Activated CD4-positive, alpha-beta T cell treated with anti-CD3 and anti-CD28 coated beads, Interleukin-2, amount 50 U/mL, for 16 hours (primary cell): ENCODE results near the gene GLP1R.

Experiments used
- DNase-seq: peaks from one replicate; pipeline ENCODE4 v3.0.0-alpha.2; 2020

Gene GLP1R

GRCh38 chr6:39047434-39048327, 900 bp upstream of the GLP1R start:
- no peak for DNase-seq

- no peak for DNase-seq
Measured at GRCh38 chr6:39049575-39050283, 1.1 kb downstream of the GLP1R start.

DNA sequence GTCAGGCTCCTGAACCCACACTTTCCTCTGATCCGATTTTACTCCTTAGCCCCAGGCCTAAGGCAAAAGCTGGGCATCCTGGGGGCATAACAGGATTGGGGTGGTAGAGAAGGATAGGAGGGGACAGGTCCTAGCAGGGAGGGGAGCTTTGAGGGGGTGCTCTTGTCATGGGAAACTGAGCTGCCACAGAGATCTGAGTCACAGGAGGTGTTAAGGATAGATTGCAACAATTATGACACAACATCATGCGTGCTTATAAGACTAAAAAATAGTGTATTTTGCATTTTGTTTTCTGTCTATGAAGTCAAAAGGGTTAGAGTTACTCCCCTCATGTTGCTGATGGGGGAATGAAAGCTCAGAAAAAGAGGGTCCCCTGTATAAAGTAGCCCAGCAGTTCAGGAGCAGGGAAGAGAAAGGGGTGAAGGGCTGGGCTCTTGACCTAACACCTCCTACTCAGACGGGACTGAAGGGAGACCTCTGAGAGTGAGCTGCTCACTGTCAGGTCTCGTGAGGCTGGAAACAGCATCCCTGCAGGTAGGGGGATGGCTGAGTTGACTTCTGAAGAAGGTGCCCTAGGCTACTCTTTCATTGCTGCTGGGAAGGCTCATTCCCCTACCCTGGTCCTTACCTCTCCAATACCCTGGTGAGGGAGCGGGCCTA, 2.0 kb downstream of the GLP1R start:
- DNase-seq: peak; percentile 11

- no peak for DNase-seq
Measured at GRCh38 chr6:39051399-39052122, 3.0 kb downstream of the GLP1R start.

GRCh38 chr6:39053016-39053624, 4.5 kb downstream of the GLP1R start:
- DNase-seq: no peak

DNA sequence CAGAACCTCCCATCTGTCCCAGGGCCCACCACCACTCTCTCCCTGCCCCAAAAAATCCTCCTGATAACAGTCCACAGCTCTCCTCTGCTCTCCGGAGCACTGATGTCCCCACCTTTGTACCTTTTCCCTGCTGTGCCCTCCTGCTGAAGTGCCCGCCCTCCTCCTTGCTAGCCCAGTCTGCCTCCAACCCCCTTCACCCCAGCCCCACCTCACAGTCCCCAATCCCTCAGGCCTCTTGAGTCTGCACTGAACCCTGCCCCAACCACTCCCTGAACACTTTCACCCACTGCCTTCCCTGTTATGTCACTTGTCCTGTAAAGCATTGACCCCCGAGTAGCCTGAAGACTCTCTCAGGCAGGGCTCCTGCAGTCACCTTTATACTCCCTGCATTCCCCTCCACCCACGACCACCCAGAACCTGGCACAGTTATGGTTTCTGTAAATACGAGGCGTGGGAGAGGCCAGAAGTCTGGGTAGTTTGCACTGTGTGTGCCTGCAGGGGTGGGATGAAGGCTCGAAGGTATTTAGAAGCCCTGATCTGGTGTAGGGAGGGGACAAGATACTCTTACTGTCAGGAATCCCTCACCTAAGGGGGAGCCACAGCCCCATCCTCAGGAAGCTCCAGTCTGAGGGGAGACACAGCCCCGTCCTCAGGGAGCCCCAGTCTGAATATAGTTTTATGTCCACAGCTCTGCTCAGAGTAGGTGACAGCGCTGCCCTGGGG, 5.4 kb downstream of the GLP1R start:
- no peak for DNase-seq

GRCh38 chr6:39054577-39055142, 6.1 kb downstream of the GLP1R start:
- no peak for DNase-seq

- no peak for DNase-seq
Measured at GRCh38 chr6:39055661-39056060, 7.1 kb downstream of the GLP1R start.

DNA sequence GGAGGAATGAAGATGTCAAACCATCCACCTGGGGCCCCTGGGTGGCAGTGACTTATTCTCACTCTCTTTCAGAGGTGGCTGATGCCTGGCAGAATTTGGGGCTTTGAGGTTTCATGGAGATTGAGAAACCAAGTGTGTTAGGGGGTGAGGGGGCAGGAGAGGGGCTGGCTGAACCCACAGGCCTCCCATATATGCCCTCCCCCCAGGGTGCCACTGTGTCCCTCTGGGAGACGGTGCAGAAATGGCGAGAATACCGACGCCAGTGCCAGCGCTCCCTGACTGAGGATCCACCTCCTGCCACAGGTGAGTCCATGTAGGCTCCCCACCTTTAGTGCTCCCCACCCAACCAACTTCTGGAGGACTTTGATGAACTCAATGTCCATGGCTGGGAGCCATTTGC, 7.6 kb downstream of the GLP1R start:
- DNase-seq: no peak

- no peak for DNase-seq
Measured at GRCh38 chr6:39056681-39057080, 8.1 kb downstream of the GLP1R start.

GRCh38 chr6:39057251-39058155, 8.9 kb downstream of the GLP1R start:
- no peak for DNase-seq

DNA sequence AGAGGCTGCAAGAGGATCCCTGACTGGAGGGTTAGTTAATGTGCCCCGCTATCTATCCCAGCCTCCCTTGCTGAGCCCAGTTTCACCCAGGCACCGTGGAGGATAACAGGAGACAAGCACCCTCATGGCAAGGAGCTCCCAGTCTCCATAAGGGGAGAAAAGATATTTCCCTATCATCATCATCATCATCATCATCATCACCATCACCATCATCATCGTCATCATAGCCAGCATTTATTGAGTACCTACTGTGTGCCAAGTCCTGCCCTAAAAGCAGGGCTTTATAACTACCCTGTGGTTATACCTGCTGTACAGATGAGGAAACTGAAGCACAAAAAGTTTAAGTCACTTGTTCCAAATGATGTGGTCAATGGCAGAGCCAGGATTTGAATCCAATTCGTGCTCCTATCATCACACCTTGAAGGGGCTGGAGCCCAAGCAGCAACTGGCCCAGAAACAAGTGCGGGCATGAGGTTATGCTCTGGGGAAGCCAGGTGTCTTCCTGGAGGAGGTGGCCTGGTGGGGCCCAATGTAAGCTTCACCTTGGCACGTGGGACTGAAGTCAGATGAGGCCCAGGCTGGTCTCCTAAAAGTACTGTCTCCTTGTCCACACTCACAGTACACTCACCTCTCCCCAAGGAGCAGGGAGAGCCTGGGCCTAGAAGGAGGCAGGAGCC, 10.0 kb downstream of the GLP1R start:
- no peak for DNase-seq

DNA sequence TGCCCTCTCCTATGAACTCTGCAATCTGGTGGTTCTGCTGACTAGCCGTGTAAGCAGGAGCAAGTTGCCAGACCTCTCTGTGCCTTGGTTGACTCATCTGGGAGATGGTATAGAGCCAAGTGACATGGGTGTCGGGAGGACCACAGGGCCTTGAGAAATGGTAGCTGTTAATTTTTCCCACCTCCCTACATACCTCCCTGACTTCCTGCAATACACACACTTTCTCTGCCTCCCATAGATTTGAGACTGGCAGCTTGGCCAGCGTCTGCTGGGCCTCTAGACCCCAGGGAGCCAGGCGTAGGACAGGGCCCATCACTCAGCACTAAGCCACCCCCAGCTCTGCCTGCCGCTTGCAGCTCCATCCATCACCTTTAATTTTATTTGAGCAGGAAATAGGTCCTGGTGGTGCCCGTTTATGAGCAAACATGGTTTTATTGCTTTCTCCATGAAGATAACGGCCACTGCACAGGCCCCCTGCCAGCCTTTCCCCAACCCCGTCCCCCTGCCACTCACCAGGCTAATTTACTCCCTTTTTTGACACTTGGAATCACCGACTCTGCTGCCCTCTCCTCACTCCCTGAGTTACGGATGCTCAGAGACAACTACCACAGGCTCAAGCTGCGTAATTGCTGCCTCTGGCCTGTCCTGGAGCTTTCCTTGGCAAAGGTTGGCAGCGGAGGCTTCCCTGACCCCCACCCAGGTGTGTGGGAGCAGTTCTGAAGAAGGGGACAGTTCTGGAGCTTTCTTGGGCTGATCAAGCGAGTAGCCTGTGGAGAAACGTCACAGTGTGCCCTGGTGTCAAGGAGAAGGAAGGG, 11.1 kb downstream of the GLP1R start:
- no peak for DNase-seq

DNA sequence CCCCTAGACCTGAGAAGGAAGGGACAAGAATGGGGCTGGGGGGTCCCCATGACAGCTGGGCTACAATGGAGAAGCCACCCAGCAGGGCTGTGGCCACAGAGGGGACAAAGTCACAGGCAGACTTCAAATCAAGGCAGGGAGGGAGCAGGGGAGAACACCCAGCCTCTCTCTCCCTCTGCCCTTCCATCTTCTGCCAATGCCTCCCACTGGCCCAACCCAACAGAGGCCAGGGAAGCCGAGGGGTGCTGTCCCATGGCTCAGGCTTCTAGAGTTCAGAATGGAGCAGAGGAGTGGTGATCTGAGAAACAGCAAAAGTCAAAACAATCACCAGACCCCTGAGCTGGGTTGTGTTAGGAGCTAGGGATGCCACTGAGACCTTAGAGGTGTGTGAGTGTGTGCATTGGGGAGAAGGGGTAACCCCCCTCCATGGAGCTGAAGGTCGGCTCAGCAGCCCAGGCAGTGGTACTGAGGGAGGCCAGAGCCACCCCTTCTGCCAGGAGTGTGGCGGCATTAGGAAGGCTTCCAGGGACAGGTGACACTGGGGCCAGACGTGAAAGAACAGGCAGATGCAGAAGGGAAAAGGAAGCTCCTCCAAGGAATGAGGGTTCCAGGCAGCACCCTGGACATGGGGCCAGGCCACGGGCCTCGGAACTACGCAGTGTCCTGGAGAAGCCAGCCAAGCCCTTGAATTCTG, 12.0 kb downstream of the GLP1R start:
- DNase-seq: no peak

DNA sequence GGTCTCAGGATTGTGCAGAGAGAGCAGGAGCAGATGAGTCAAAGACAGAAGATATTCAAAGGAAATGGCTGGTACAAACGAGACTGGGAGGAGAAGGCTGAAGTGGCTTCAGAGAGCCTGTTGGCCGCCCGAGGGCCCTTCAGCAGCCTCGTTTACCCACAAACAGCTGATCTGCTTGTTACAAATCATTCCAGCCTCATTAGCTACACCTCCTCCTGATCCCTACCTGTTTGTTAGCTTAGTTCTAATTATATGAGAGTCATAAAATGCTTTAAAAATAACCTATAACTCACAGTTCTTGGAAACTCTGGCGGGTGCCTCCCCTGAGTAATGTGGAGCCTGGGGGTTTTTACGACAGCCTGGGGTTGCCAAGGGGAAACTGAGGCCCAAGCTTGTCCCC, 12.6 kb downstream of the GLP1R start:
- DNase-seq: no peak

DNA sequence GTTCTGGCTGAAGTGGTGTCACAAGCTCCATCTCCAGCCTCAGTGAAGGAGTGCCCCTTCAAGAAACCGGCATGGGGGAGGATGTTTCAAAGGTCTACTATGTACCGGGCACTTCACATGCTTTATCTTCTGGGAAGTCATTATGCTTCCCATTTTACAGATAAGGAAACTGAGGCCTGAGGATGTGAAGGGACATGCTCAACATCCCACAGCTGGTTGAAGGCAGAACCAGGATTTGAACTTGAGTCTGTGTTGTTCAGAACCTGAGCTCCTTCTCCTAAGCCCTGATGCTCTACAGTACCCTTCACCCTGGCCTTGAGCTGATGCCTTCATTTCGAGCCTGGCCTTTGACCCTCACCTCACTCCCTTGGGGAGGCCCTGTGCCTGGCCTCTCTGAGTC, 13.0 kb downstream of the GLP1R start:
- no peak for DNase-seq

- no peak for DNase-seq
Measured at GRCh38 chr6:39062014-39062740, 13.6 kb downstream of the GLP1R start.

DNA sequence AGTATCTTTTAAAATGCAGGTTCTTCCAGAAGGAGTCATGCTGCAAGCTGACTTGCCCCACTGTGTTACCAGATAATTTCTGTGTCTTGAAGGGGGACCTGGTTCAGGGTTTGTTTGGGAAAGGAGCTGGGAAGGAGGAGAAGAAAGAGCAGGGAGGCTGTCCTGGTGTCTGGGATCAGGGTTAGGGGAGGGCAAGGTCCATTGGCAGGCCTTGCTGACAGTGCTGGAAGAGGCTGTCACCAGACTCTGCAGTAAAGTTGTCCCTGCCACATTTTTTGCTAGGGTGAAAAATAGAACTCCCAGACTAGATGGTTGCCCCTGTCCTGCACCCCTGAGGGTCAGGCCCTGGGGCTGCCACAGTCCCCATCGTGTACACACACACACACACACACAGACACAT, 14.9 kb downstream of the GLP1R start:
- DNase-seq: no peak
